SH-SY5Y (cell line): ENCODE data around the gene GRIA2.

Experiments
- GATA2 ChIP-seq: IDR thresholded peaks from 2 replicates; pipeline ENCODE4 v1.6.1; 2011; ENCODE audit warnings: mild to moderate bottlenecking, low read depth, low read length
- GATA3 ChIP-seq: IDR thresholded peaks from 2 replicates; pipeline ENCODE4 v1.6.1; 2011; ENCODE audit warnings: low read depth, mild to moderate bottlenecking, low read length, moderate library complexity

DNA sequence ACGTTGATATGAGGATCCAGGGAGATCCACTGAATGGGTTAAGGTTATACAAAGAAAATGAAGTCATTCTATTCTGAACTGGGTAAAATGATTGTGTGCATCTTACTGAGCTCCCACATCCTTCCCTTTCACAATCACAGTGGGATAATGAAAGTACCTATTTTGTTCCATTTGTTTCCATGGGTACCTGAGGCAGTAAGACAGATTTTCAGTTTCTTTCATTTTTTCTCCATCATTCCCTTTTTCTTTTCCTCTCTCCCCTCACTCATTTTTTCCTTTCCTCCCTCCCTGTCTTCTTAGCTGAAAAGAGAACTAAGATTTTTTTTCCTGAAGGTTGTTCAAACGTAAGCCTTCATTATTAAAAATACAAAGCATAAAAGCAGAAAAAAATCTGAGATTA lies 4.6 kb downstream of the GRIA2 start:
- no peak for TF ChIP-seq GATA3
- TF ChIP-seq GATA2, result no peak
